SK-N-SH (cell line): ENCODE results near the gene OR52E6.

Experiments used
- CHD2 ChIP-seq: fragments of 150-350 bp; IDR thresholded peaks from 2 replicates; pipeline ENCODE4 v1.6.1; 2018; ENCODE audit warnings: low read length; ENCODE audit not compliant: partially characterized antibody
- CTCF ChIP-seq: fragments of 200-600 bp; sonication (generic); IDR thresholded peaks from 2 replicates; pipeline ENCODE4 v1.6.1; 2017; ENCODE audit warnings: antibody characterized with exemption, mild to moderate bottlenecking, moderate library complexity
- EZH2phosphoT487 ChIP-seq: fragments of 200-600 bp; sonication (generic); IDR thresholded peaks from 2 replicates; pipeline ENCODE4 v1.6.1; 2017; ENCODE audit warnings: low read depth, mixed run types, mild to moderate bottlenecking, antibody characterized with exemption, moderate library complexity, borderline replicate concordance
- GATA2 ChIP-seq: sonication (generic); formaldehyde crosslinking; IDR thresholded peaks from 2 replicates; pipeline ENCODE4 v1.5.0; 2020; ENCODE audit warnings: mild to moderate bottlenecking, missing genetic modification reagents
- JUND ChIP-seq: IDR thresholded peaks from 2 replicates; pipeline ENCODE4 v1.4.0; 2012
- MAX ChIP-seq: IDR thresholded peaks from 2 replicates; pipeline ENCODE4 v1.4.0; 2012; ENCODE audit warnings: low read depth
- PBX3 ChIP-seq: IDR thresholded peaks from 2 replicates; pipeline ENCODE4; 2012
- POLR2AphosphoS5 ChIP-seq: IDR thresholded peaks from 2 replicates; pipeline ENCODE4 v1.6.1; 2012; ENCODE audit warnings: low read depth, low read length
- RXRA ChIP-seq: IDR thresholded peaks from 2 replicates; pipeline ENCODE4 v1.4.0; 2012; ENCODE audit warnings: low read depth, mild to moderate bottlenecking, borderline replicate concordance
- SIN3A ChIP-seq: IDR thresholded peaks from 2 replicates; pipeline ENCODE4 v1.6.1; 2012; ENCODE audit warnings: low read depth, mild to moderate bottlenecking, low read length, moderate library complexity, borderline replicate concordance
- TCF12 ChIP-seq: IDR thresholded peaks from 2 replicates; pipeline ENCODE4 v1.4.0; 2012
- YY1 ChIP-seq: IDR thresholded peaks from 2 replicates; pipeline ENCODE4 v1.4.0; 2012; ENCODE audit warnings: low read depth, mild to moderate bottlenecking

- TF ChIP-seq EZH2phosphoT487: no peak
- TF ChIP-seq POLR2AphosphoS5: no peak
- TF ChIP-seq RXRA: no peak
- no peak for TF ChIP-seq CTCF
- TF ChIP-seq SIN3A: no peak
- TF ChIP-seq MAX: no peak
- no peak for TF ChIP-seq JUND
- TF ChIP-seq CHD2: no peak
- TF ChIP-seq PBX3: no peak
- TF ChIP-seq GATA2 (CRISPR knock-in tag): no peak
- TF ChIP-seq TCF12: no peak
- no peak for TF ChIP-seq YY1
These were observed 8.3 kb downstream of the OR52E6 start for GRCh38 chr11:5833446-5833845.
